ENCODE data around the gene PLCB1.

PLCB1 gene

GRCh38 chr20:8250539-8251200, 118.6 kb downstream of the PLCB1 start:
- no peaks in the 10 kb centered on the region for H3K36me3 ChIP-seq
- no peak overlapping the region for H3K4me3 ChIP-seq
- TF ChIP-seq Cebpa-rat (IDR thresholded peaks at IDR 0.05): no peak
- H3K4me2 ChIP-seq: no peak overlapping the region
- peaks cover 14% of the 10 kb centered on the region for H3K4me1 ChIP-seq
- H3K9ac ChIP-seq: no peak overlapping the region
- no peak overlapping the region for H3K27ac ChIP-seq
- no peaks in the 10 kb centered on the region for H4K20me1 ChIP-seq
- no peaks in the 10 kb centered on the region for H3K27me3 ChIP-seq
- H3K9me3 ChIP-seq: peaks cover 6% of the 10 kb centered on the region; the same call in 1 of the 2 replicates

GRCh38 chr20:8251201-8251575, 119.1 kb downstream of the PLCB1 start:
- no peaks in the 10 kb centered on the region for H3K27me3 ChIP-seq
- H3K4me2 ChIP-seq: no peak overlapping the region
- peaks cover 3% of the 10 kb centered on the region; the same call in 1 of the 2 replicates for H3K9me3 ChIP-seq
- no peak for TF ChIP-seq Cebpa-rat (IDR thresholded peaks at IDR 0.05)
- no peak overlapping the region for H3K27ac ChIP-seq
- H4K20me1 ChIP-seq: no peaks in the 10 kb centered on the region
- H3K36me3 ChIP-seq: no peaks in the 10 kb centered on the region
- no peak overlapping the region for H3K9ac ChIP-seq
- H3K4me3 ChIP-seq: no peak overlapping the region
- H3K4me1 ChIP-seq: peaks cover 18% of the 10 kb centered on the region

GRCh38 chr20:8254911-8255582, 123.0 kb downstream of the PLCB1 start:
- H3K9ac ChIP-seq: no peak overlapping the region
- H3K4me3 ChIP-seq: no peak overlapping the region
- H3K36me3 ChIP-seq: no peaks in the 10 kb centered on the region
- H3K9me3 ChIP-seq: no peaks in the 10 kb centered on the region
- no peak overlapping the region for H3K4me2 ChIP-seq
- TF ChIP-seq Cebpa-rat (IDR thresholded peaks at IDR 0.05): no peak
- no peak overlapping the region for H3K27ac ChIP-seq
- no peaks in the 10 kb centered on the region for H4K20me1 ChIP-seq
- H3K4me1 ChIP-seq: peaks cover 19% of the 10 kb centered on the region
- H3K27me3 ChIP-seq: no peaks in the 10 kb centered on the region

GRCh38 chr20:8255945-8256632, 124.0 kb downstream of the PLCB1 start:
- no peaks in the 10 kb centered on the region for H3K27me3 ChIP-seq
- peaks cover 8% of the 10 kb centered on the region; the same call in 1 of the 2 replicates for H3K9me3 ChIP-seq
- H3K27ac ChIP-seq: no peak overlapping the region
- no peak overlapping the region for H3K9ac ChIP-seq
- TF ChIP-seq Cebpa-rat (IDR thresholded peaks at IDR 0.05): no peak
- H3K4me1 ChIP-seq: peaks cover 19% of the 10 kb centered on the region
- H3K4me3 ChIP-seq: no peak overlapping the region
- no peaks in the 10 kb centered on the region for H4K20me1 ChIP-seq
- H3K4me2 ChIP-seq: no peak overlapping the region
- no peaks in the 10 kb centered on the region for H3K36me3 ChIP-seq

GRCh38 chr20:8260837-8261251, 128.8 kb downstream of the PLCB1 start:
- Histone ChIP-seq H3K4me2 (no peak overlapping the region), H3K9me3 (peaks cover 8% of the 10 kb centered on the region; the same call in 1 of the 2 replicates), H3K4me1 (peaks cover 12% of the 10 kb centered on the region), H4K20me1 (no peaks in the 10 kb centered on the region), H3K4me3 (no peak overlapping the region), H3K36me3 (no peaks in the 10 kb centered on the region), H3K27me3 (no peaks in the 10 kb centered on the region), H3K27ac (no peak overlapping the region), H3K9ac (no peak overlapping the region)
- no peak for TF ChIP-seq Cebpa-rat (IDR thresholded peaks at IDR 0.05)

GRCh38 chr20:8262721-8263120, 130.7 kb downstream of the PLCB1 start:
- no peak overlapping the region for H3K27ac ChIP-seq
- no peak overlapping the region for H3K9ac ChIP-seq
- TF ChIP-seq Cebpa-rat (IDR thresholded peaks at IDR 0.05): no peak
- peaks cover 8% of the 10 kb centered on the region for H3K4me1 ChIP-seq
- H3K4me2 ChIP-seq: no peak overlapping the region
- H3K27me3 ChIP-seq: no peaks in the 10 kb centered on the region
- 0 out of 2 replicates have a peak, but pooled peaks cover 5% of the 10 kb centered on the region for H3K36me3 ChIP-seq
- H4K20me1 ChIP-seq: no peaks in the 10 kb centered on the region
- no peak overlapping the region for H3K4me3 ChIP-seq
- peaks cover 17% of the 10 kb centered on the region for H3K9me3 ChIP-seq

- H4K20me1 ChIP-seq: no peaks in the 10 kb centered on the region
Measured at GRCh38 chr20:8265588-8265987, 133.5 kb downstream of the PLCB1 start.

GRCh38 chr20:8267009-8267408, 134.9 kb downstream of the PLCB1 start:
- 0 out of 2 replicates have a peak, but pooled peaks cover 5% of the 10 kb centered on the region for H3K36me3 ChIP-seq
- no peak for TF ChIP-seq Cebpa-rat (IDR thresholded peaks at IDR 0.05)
- no peaks in the 10 kb centered on the region for H3K27me3 ChIP-seq
- H3K9ac ChIP-seq: no peak overlapping the region
- H3K27ac ChIP-seq: no peak overlapping the region
- no peak overlapping the region for H3K4me3 ChIP-seq
- peaks cover 9% of the 10 kb centered on the region; the same call in 1 of the 2 replicates for H3K9me3 ChIP-seq
- H4K20me1 ChIP-seq: no peaks in the 10 kb centered on the region
- no peak overlapping the region for H3K4me2 ChIP-seq
- peaks cover 14% of the 10 kb centered on the region for H3K4me1 ChIP-seq

More at GRCh38 chr20:8265588-8265987, 133.5 kb downstream of the PLCB1 start:
- Histone ChIP-seq H3K27ac (no peak overlapping the region), H3K4me1 (peaks cover 8% of the 10 kb centered on the region), H3K4me2 (no peak overlapping the region), H3K9me3 (peaks cover 12% of the 10 kb centered on the region), H3K4me3 (no peak overlapping the region), H3K36me3 (0 out of 2 replicates have a peak, but pooled peaks cover 5% of the 10 kb centered on the region), H3K9ac (no peak overlapping the region), H3K27me3 (no peaks in the 10 kb centered on the region)
- no peak for TF ChIP-seq Cebpa-rat (IDR thresholded peaks at IDR 0.05)

- Histone ChIP-seq H3K4me1 (peaks cover 51% of the 10 kb centered on the region), H3K36me3 (0 out of 2 replicates have a peak, but pooled peaks cover 5% of the 10 kb centered on the region), H3K9ac (no peak overlapping the region), H3K4me3 (no peak overlapping the region), H3K4me2 (peak overlapping the region; percentile 62; the same call in 1 of the 2 replicates), H3K9me3 (peaks cover 9% of the 10 kb centered on the region; the same call in 1 of the 2 replicates), H3K27ac (no peak overlapping the region), H4K20me1 (no peaks in the 10 kb centered on the region), H3K27me3 (no peaks in the 10 kb centered on the region)
- no peak for TF ChIP-seq Cebpa-rat (IDR thresholded peaks at IDR 0.05)
Measured at GRCh38 chr20:8271727-8272126, 139.7 kb downstream of the PLCB1 start.
